ENCODE measurements around the gene ARHGEF39. TPM values are rescaled to one million over a fixed set of nuclear protein-coding genes. Genes with fewer than 3 reads are reported as not detected.

ARHGEF39 gene
- total and polyA plus RNA-seq, 9 of the 15 experiments (the other 6 are each of a cell fraction or from before 2014, with no cell fraction given): 2.8 to 21.7 (median 12.9) TPM

- TF ChIP-seq ZBTB1 (CRISPR knock-in tag; IDR thresholded peaks at IDR 0.05; ENCODE audit: borderline replicate concordance, low read depth): peak; percentile 75; the same call in 1 of the 2 replicates
- peak; percentile 65 for TF ChIP-seq GABPB1 (CRISPR knock-in tag; IDR thresholded peaks at IDR 0.05)
- no peak for TF ChIP-seq ZBTB17 (CRISPR knock-in tag; IDR thresholded peaks at IDR 0.05)
- no peak for TF ChIP-seq CBFA2T3 (IDR thresholded peaks at IDR 0.05)
- TF ChIP-seq POU5F1 (IDR thresholded peaks at IDR 0.05; ENCODE audit: borderline replicate concordance, low read depth, low read length, partially characterized antibody): peak; percentile 28
- TF ChIP-seq NR1H2 (CRISPR knock-in tag; IDR thresholded peaks at IDR 0.05): no peak
- no peak for TF ChIP-seq XRCC5 (IDR thresholded peaks at IDR 0.05; ENCODE audit: low read depth, low read length)
- no peak for TF ChIP-seq FOXK2 (conservative IDR thresholded peaks at IDR 0.05 in 1 of 2, IDR thresholded peaks at IDR 0.05 in 1 of 2; ENCODE audit: low read depth in 2 of 2)
- peak in 2 of 3 experiments; percentile 5 to 22 for TF ChIP-seq YY1 (IDR thresholded peaks at IDR 0.05; ENCODE audit: borderline replicate concordance in 1 of 3, control insufficient read depth in 1 of 3, extremely low read depth in 1 of 3, insufficient read depth in 3 of 3, insufficient read length in 1 of 3, insufficient replicate concordance in 2 of 3, low read depth in 1 of 3, low read length in 2 of 3)
- TF ChIP-seq BRD4 (IDR thresholded peaks at IDR 0.05): no peak
- TF ChIP-seq ZFP1 (CRISPR knock-in tag; IDR thresholded peaks at IDR 0.05): no peak
- no peak for TF ChIP-seq BMI1 (IDR thresholded peaks at IDR 0.05; ENCODE audit: low read length)
- TF ChIP-seq POLR2G (IDR thresholded peaks at IDR 0.05; ENCODE audit: low read depth, low read length): peak; percentile 86
- TF ChIP-seq SIN3A (IDR thresholded peaks at IDR 0.05; ENCODE audit: borderline replicate concordance in 2 of 2, control insufficient read depth in 1 of 2, low read depth in 2 of 2, low read length in 2 of 2): peak in 1 of 2 experiments; percentile 31; a peak in 1 of 4 replicates
- no peak for TF ChIP-seq TBP (optimal IDR thresholded peaks at IDR 0.05; ENCODE audit: low read depth, low read length)
- TF ChIP-seq STAT6 (CRISPR knock-in tag; IDR thresholded peaks at IDR 0.05): no peak
- TF ChIP-seq SIX5 (IDR thresholded peaks at IDR 0.05; ENCODE audit: borderline replicate concordance in 1 of 2, insufficient read depth in 1 of 2, low read depth in 1 of 2, low read length in 2 of 2): peak; percentile 43 to 62; a peak in 2 of 4 replicates
- peak; percentile 39; the same call in 1 of the 2 replicates for TF ChIP-seq CTBP1 (IDR thresholded peaks at IDR 0.05; ENCODE audit: borderline replicate concordance)
- TF ChIP-seq ATF2 (CRISPR knock-in tag; IDR thresholded peaks at IDR 0.05): no peak
- TF ChIP-seq VEZF1 (CRISPR knock-in tag; IDR thresholded peaks at IDR 0.05): no peak
Observed at GRCh38 chr9:35646533-35647265, 18.3 kb downstream of the ARHGEF39 start (continued).
